ENCODE results near the gene ADAMTSL5. TPM values are rescaled to one million over a fixed set of nuclear protein-coding genes. Genes with fewer than 3 reads are reported as not detected.
A peak's percentile ranks its signal among the peaks of the same experiment; 100 is the strongest.

Gene ADAMTSL5
- total and polyA plus RNA-seq, 2 of the 8 experiments (the other 6 are each of a cell fraction or from before 2014, with no cell fraction given): 0.82 to 0.99 TPM

- no peak for TF ChIP-seq E2F6 (IDR thresholded peaks at IDR 0.05)
- peak; percentile 76; the same call in 1 of the 2 replicates for TF ChIP-seq KDM1A (IDR thresholded peaks at IDR 0.05; ENCODE audit: borderline replicate concordance, low read length)
- TF ChIP-seq CREB1 (IDR thresholded peaks at IDR 0.05): no peak
- no peak for TF ChIP-seq NRF1 (IDR thresholded peaks at IDR 0.05; ENCODE audit: low read depth, low read length)
- no peak for TF ChIP-seq SIX5 (IDR thresholded peaks at IDR 0.05; ENCODE audit: low read depth, low read length)
- TF ChIP-seq BACH1 (IDR thresholded peaks at IDR 0.05; ENCODE audit: low read length): peak; percentile 41; the same call in 1 of the 2 replicates
- no peak for TF ChIP-seq CTBP2 (IDR thresholded peaks at IDR 0.05; ENCODE audit: borderline replicate concordance, insufficient read depth, insufficient read length, low read length)
- no peak for TF ChIP-seq GTF2F1 (IDR thresholded peaks at IDR 0.05; ENCODE audit: borderline replicate concordance, low read depth, low read length)
- TF ChIP-seq BRCA1 (IDR thresholded peaks at IDR 0.05; ENCODE audit: low read depth, low read length): no peak
- no peak for TF ChIP-seq SIRT6 (IDR thresholded peaks at IDR 0.05; ENCODE audit: low read length)
- TF ChIP-seq GABPA (IDR thresholded peaks at IDR 0.05; ENCODE audit: borderline replicate concordance, insufficient read depth, low read length): no peak
- peak; percentile 19 to 52; a peak in 3 of 4 replicates for TF ChIP-seq RAD21 (IDR thresholded peaks at IDR 0.05 in 1 of 2, conservative IDR thresholded peaks at IDR 0.05 in 1 of 2; ENCODE audit: low read depth in 2 of 2, low read length in 2 of 2)
- TF ChIP-seq CTCF (IDR thresholded peaks at IDR 0.05; ENCODE audit: control extremely low read depth in 1 of 3, insufficient read depth in 1 of 3, low read depth in 1 of 3, low read length in 3 of 3): peak; percentile 67 to 82 (median 71)
- no peak for TF ChIP-seq EP300 (IDR thresholded peaks at IDR 0.05; ENCODE audit: borderline replicate concordance in 1 of 2, low read depth in 2 of 2, low read length in 2 of 2)
- no peak for TF ChIP-seq SAP30 (IDR thresholded peaks at IDR 0.05; ENCODE audit: insufficient read depth, insufficient replicate concordance, low read length)
Observed at GRCh38 chr19:1513499-1514294, 878 bp upstream of the ADAMTSL5 start (continued).
